ENCODE data around the gene ZNF76. TPM values are rescaled to one million over a fixed set of nuclear protein-coding genes. Genes with fewer than 3 reads are reported as not detected.

The ZNF76 gene
- total and polyA plus RNA-seq, 4 donors, result 10.6 to 18.4 (median 12.4) TPM

- H3K36me3 ChIP-seq (ENCODE audit: control insufficient read depth in 4 of 4, insufficient read depth in 3 of 4, low read depth in 1 of 4, low read length in 3 of 4), result peaks cover 0 to 2% (median 0%) of the 10 kb centered on the region in 4 donors
- H3K9me3 ChIP-seq (ENCODE audit: control insufficient read depth in 4 of 4, low read length in 3 of 4), result no peaks in the 10 kb centered on the region
- no peaks in the 10 kb centered on the region for H3K4me1 ChIP-seq (ENCODE audit: control insufficient read depth in 4 of 4, insufficient read depth in 4 of 4, low read length in 3 of 4)
- WGBS, result 81% methylated on average over 2 of the region's 2 CpGs
- TF ChIP-seq YY1 (IDR thresholded peaks at IDR 0.05) (no peak), SP1 (IDR thresholded peaks at IDR 0.05) (no peak)
- no peak overlapping the region for H3K4me3 ChIP-seq (ENCODE audit: low read depth in 1 of 3, low read length in 3 of 3)
- H3K27ac ChIP-seq (ENCODE audit: low read depth in 1 of 2, low read length in 2 of 2), result no peak overlapping the region
- no peak for DNase-seq (ENCODE audit: low spot score)
- H3K9ac ChIP-seq (ENCODE audit: low read depth in 1 of 2, low read length in 2 of 2), result no peak overlapping the region
- no peaks in the 10 kb centered on the region for H3K27me3 ChIP-seq (ENCODE audit: control insufficient read depth in 4 of 4, insufficient read depth in 4 of 4, low read length in 3 of 4)
Measured at GRCh38 chr6:35267897-35268296, 8.4 kb downstream of the ZNF76 start.

GRCh38 chr6:35272005-35272404 lies 12.5 kb downstream of the ZNF76 start:
- no peaks in the 10 kb centered on the region for H3K4me1 ChIP-seq (ENCODE audit: control insufficient read depth in 4 of 4, insufficient read depth in 4 of 4, low read length in 3 of 4)
- H3K9ac ChIP-seq (ENCODE audit: low read depth in 1 of 2, low read length in 2 of 2), result no peak overlapping the region
- no peak for DNase-seq (ENCODE audit: low spot score)
- no peak overlapping the region for H3K4me3 ChIP-seq (ENCODE audit: low read depth in 1 of 3, low read length in 3 of 3)
- H3K27ac ChIP-seq (ENCODE audit: low read depth in 1 of 2, low read length in 2 of 2), result no peak overlapping the region
- no peaks in the 10 kb centered on the region for H3K9me3 ChIP-seq (ENCODE audit: control insufficient read depth in 4 of 4, low read length in 3 of 4)
- no peaks in the 10 kb centered on the region for H3K27me3 ChIP-seq (ENCODE audit: control insufficient read depth in 4 of 4, insufficient read depth in 4 of 4, low read length in 3 of 4)
- peaks cover 0 to 2% (median under 1%) of the 10 kb centered on the region in 4 donors for H3K36me3 ChIP-seq (ENCODE audit: control insufficient read depth in 4 of 4, insufficient read depth in 3 of 4, low read depth in 1 of 4, low read length in 3 of 4)
- TF ChIP-seq FOXA2 (IDR thresholded peaks at IDR 0.05), result no peak
- TF ChIP-seq JUND (IDR thresholded peaks at IDR 0.05), result no peak
- no peak for TF ChIP-seq REST (IDR thresholded peaks at IDR 0.05)
- TF ChIP-seq ZBTB33 (IDR thresholded peaks at IDR 0.05), result no peak
- TF ChIP-seq FOXA1 (IDR thresholded peaks at IDR 0.05), result no peak
- TF ChIP-seq SP1 (IDR thresholded peaks at IDR 0.05), result no peak
- TF ChIP-seq RAD21 (IDR thresholded peaks at IDR 0.05), result no peak
- no peak for TF ChIP-seq HNF4G (IDR thresholded peaks at IDR 0.05)
- TF ChIP-seq EGR1 (IDR thresholded peaks at IDR 0.05; ENCODE audit: low read depth in 2 of 2), result no peak
- TF ChIP-seq TAF1 (conservative IDR thresholded peaks at IDR 0.05), result no peak
- TF ChIP-seq RXRA (IDR thresholded peaks at IDR 0.05), result no peak
- no peak for TF ChIP-seq CTCF (IDR thresholded peaks at IDR 0.05; ENCODE audit: low read depth, low read length, missing input control)
- TF ChIP-seq MAX (IDR thresholded peaks at IDR 0.05), result no peak
- 97% methylated on average over 2 of the region's 2 CpGs for WGBS

Data from liver (tissue), 9 donors.